NCI-H2196 (cell line): ENCODE data around the gene AKAP4.

Source experiments
- DNase-seq: peaks from one replicate; lab custom pipeline; 2025; ENCODE audit not compliant: unreplicated experiment; lab: John Stamatoyannopoulos, UW

The AKAP4 gene

GRCh38 chrX:50200907-50201306 is at the start of gene AKAP4:
AKAP4 (minus strand) TSS chrX:50201007; CDS start chrX:50200889, 118 bp downstream.
- DNase-seq: no peak

GRCh38 chrX:50211510-50211909 is 10.7 kb upstream of the AKAP4 start:
- DNase-seq: no peak

- no peak for DNase-seq
Observed at GRCh38 chrX:50206753-50207152, 5.9 kb upstream of the AKAP4 start.

- peak; percentile 46 for DNase-seq
Observed at GRCh38 chrX:50204364-50204899, 3.6 kb upstream of the AKAP4 start, which contains the start of gene CCNB3. CCNB3 (plus strand) TSS chrX:50204765; CDS start chrX:50285164, 80,399 bp downstream.

GRCh38 chrX:50202539-50202938 is 1.7 kb upstream of the AKAP4 start:
- no peak for DNase-seq

- DNase-seq: no peak
Observed at GRCh38 chrX:50198348-50198747, 2.5 kb downstream of the AKAP4 start.

- no peak for DNase-seq
Observed at GRCh38 chrX:50188859-50189600, 11.8 kb downstream of the AKAP4 start.

GRCh38 chrX:50183891-50184290 is 16.9 kb downstream of the AKAP4 start:
- DNase-seq: no peak

GRCh38 chrX:50180073-50180940 is 20.5 kb downstream of the AKAP4 start:
- DNase-seq: no peak

GRCh38 chrX:50169717-50170116 is 31.1 kb downstream of the AKAP4 start:
- DNase-seq: no peak

- DNase-seq: no peak
Observed at GRCh38 chrX:50168241-50168687, 32.5 kb downstream of the AKAP4 start.

- no peak for DNase-seq
Observed at GRCh38 chrX:50167366-50167765, 33.4 kb downstream of the AKAP4 start.

- no peak for DNase-seq
Observed at GRCh38 chrX:50165727-50166126, 35.1 kb downstream of the AKAP4 start.

GRCh38 chrX:50161127-50161526 is 39.7 kb downstream of the AKAP4 start:
- DNase-seq: no peak

GRCh38 chrX:50158593-50158992 is 42.2 kb downstream of the AKAP4 start:
- DNase-seq: no peak

- no peak for DNase-seq
Observed at GRCh38 chrX:50157545-50158135, 43.2 kb downstream of the AKAP4 start.

- no peak for DNase-seq
Observed at GRCh38 chrX:50154429-50154828, 46.4 kb downstream of the AKAP4 start.

GRCh38 chrX:50152456-50152855 is 48.4 kb downstream of the AKAP4 start:
- no peak for DNase-seq

- DNase-seq: no peak
Observed at GRCh38 chrX:50147972-50148371, 52.8 kb downstream of the AKAP4 start.
